Karpas-422 (cell line): ENCODE measurements around the gene MYEOV. TPM values are rescaled to one million over a fixed set of nuclear protein-coding genes. Genes with fewer than 3 reads are reported as not detected.

Experiments
- DNase-seq: peaks from one replicate; pipeline ENCODE4 v3.0.0-alpha.2; 2015
- H2AFZ ChIP-seq: fragments of 200-600 bp; sonication (generic); 2 replicates; pipeline ENCODE4 v1.6.1; 2014; ENCODE audit warnings: antibody characterized with exemption, low read length, mixed read lengths
- H3K27ac ChIP-seq: fragments of 200-600 bp; sonication (generic); 2 replicates; pipeline ENCODE4 v1.5.1; 2014; ENCODE audit warnings: mild to moderate bottlenecking, low read length, moderate library complexity
- H3K27me3 ChIP-seq: fragments of 200-600 bp; sonication (generic); 2 replicates; pipeline ENCODE4 v1.6.1; 2014; ENCODE audit warnings: low read length, mixed read lengths
- H3K36me3 ChIP-seq: fragments of 200-600 bp; sonication (generic); 2 replicates; pipeline ENCODE4 v1.6.1; 2014; ENCODE audit warnings: low read length, mixed read lengths; ENCODE audit not compliant: insufficient read depth
- H3K4me1 ChIP-seq: fragments of 200-600 bp; sonication (generic); 2 replicates; pipeline ENCODE4 v1.6.1; 2014; ENCODE audit warnings: mild to moderate bottlenecking, low read length, mixed read lengths
- H3K4me2 ChIP-seq: fragments of 200-600 bp; sonication (generic); 2 replicates; pipeline ENCODE4 v1.6.1; 2014; ENCODE audit warnings: low read length, low read depth, mild to moderate bottlenecking; ENCODE audit not compliant: poor library complexity, severe bottlenecking
- H3K4me3 ChIP-seq: fragments of 200-600 bp; sonication (generic); 2 replicates; pipeline ENCODE4 v1.5.1; 2014; ENCODE audit warnings: mild to moderate bottlenecking, antibody characterized with exemption, low read length, mixed read lengths
- H3K79me2 ChIP-seq: fragments of 200-600 bp; sonication (generic); 2 replicates; pipeline ENCODE4 v1.6.1; 2014; ENCODE audit warnings: mild to moderate bottlenecking, low read length, mixed read lengths
- H3K9ac ChIP-seq: fragments of 200-600 bp; sonication (generic); 2 replicates; pipeline ENCODE4 v1.6.0; 2014; ENCODE audit warnings: low read length
- H3K9me2 ChIP-seq: fragments of 200-600 bp; sonication (generic), shearing (Covaris generic); replicated peaks from 2 replicates; pipeline ENCODE4 v1.6.0; 2014; ENCODE audit warnings: mild to moderate bottlenecking, low read length, moderate library complexity; ENCODE audit not compliant: insufficient read depth
- H3K9me3 ChIP-seq: fragments of 300-700, 200-600 bp; sonication (generic); 2 replicates; pipeline ENCODE4 v1.6.1; 2014; ENCODE audit warnings: low read length, mixed read lengths
- H4K20me1 ChIP-seq: fragments of 200-600 bp; sonication (generic); 2 replicates; pipeline ENCODE4 v1.6.1; 2014; ENCODE audit warnings: mild to moderate bottlenecking, antibody characterized with exemption, low read length, low read depth; ENCODE audit not compliant: insufficient read depth
- total RNA-seq: library from RNA; depleted of rRNA; stranded (reverse); fragments of >200 nt; shearing (Covaris generic); gene quantifications from 2 replicates; pipeline ENCODE4 v1.2.3, GENCODE V29; 2014; ENCODE audit warnings: low replicate concordance

Gene MYEOV
- total RNA-seq, 1 experiment from 2014 or later: 0.22 TPM

DNA sequence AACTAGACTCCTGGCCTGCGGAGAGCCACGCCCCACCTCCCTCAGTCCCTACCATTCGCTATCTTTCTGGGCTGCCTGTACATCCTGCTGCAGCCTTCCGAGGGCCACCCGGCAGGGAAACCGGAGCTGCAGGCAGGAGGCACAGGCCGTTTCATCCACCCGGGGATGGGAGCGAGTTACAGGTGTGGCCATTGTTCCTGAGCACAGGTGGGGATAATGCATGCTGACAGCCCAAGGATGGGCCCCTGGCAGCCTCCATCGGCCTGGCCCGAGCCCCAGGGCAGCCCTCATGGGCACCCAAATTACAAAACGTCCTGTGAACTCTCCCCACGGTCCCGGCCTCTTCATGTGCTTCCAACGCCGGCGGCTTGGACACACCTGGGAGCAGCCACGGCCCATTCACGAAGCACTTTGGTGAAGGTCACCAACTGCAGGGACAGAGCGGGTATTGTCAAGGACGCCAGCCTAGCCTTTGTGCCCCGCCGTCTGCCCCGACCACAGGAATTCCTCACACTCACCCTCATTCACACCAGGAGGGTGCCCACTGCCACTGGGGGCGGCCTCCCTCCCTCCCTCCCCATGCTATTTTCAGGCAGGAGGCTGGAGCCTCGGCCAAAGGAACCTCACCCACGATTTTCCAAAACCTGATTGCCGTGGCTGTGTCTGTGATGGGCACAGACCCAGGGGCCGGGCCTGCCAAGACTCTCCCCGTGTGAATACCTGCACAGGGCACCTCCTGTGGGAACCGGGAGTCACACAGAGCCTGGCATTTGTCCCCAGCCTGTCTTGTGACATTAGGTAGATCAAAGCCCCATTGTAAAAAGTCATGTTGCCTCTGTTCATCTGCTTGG lies 42.1 kb upstream of the MYEOV start:
- no peak overlapping the region for H2AFZ ChIP-seq
- no peaks in the 10 kb centered on the region for H3K9me3 ChIP-seq
- no peaks in the 10 kb centered on the region for H3K36me3 ChIP-seq
- DNase-seq: no peak
- no peak overlapping the region for H3K9ac ChIP-seq
- no peaks in the 10 kb centered on the region for H3K9me2 ChIP-seq
- no peak overlapping the region for H3K4me3 ChIP-seq
- H3K79me2 ChIP-seq: no peaks in the 10 kb centered on the region
- H3K27ac ChIP-seq: no peak overlapping the region
- no peak overlapping the region for H3K4me2 ChIP-seq
- H3K27me3 ChIP-seq: no peaks in the 10 kb centered on the region
- no peaks in the 10 kb centered on the region for H3K4me1 ChIP-seq
- no peaks in the 10 kb centered on the region for H4K20me1 ChIP-seq

DNA sequence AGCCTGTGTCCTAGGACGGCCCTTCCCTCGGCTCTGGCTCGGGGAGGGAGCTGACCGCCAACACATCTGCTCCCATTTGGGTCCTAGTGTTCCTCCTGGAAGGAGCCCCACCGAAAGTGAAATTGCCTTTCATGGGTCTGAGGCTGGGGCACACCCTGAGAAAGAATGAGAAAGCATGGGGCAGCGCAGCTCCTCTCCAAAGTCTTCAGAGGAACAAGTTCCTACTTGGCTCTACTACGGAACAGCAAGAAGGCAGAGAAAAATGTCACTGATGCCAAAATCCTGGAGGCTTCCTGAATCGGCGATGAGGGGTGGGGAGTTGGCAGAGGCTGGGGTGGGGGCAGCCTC lies 41.5 kb upstream of the MYEOV start:
- Histone ChIP-seq H3K4me3 (no peak overlapping the region), H4K20me1 (no peaks in the 10 kb centered on the region), H3K36me3 (no peaks in the 10 kb centered on the region), H3K4me2 (no peak overlapping the region), H3K27me3 (no peaks in the 10 kb centered on the region), H3K27ac (no peak overlapping the region), H3K79me2 (no peaks in the 10 kb centered on the region), H3K9me3 (no peaks in the 10 kb centered on the region), H2AFZ (no peak overlapping the region), H3K4me1 (no peaks in the 10 kb centered on the region), H3K9ac (no peak overlapping the region), H3K9me2 (no peaks in the 10 kb centered on the region)
- DNase-seq: no peak

- Histone ChIP-seq H3K79me2 (no peaks in the 10 kb centered on the region), H3K9me2 (no peaks in the 10 kb centered on the region), H3K27me3 (no peaks in the 10 kb centered on the region), H4K20me1 (no peaks in the 10 kb centered on the region), H3K9me3 (no peaks in the 10 kb centered on the region), H3K9ac (no peak overlapping the region), H3K4me3 (no peak overlapping the region), H3K4me1 (no peaks in the 10 kb centered on the region), H3K27ac (no peak overlapping the region), H3K36me3 (no peaks in the 10 kb centered on the region), H2AFZ (no peak overlapping the region), H3K4me2 (no peak overlapping the region)
- no peak for DNase-seq
Observed at GRCh38 chr11:69253028-69253427, 40.9 kb upstream of the MYEOV start.

DNA sequence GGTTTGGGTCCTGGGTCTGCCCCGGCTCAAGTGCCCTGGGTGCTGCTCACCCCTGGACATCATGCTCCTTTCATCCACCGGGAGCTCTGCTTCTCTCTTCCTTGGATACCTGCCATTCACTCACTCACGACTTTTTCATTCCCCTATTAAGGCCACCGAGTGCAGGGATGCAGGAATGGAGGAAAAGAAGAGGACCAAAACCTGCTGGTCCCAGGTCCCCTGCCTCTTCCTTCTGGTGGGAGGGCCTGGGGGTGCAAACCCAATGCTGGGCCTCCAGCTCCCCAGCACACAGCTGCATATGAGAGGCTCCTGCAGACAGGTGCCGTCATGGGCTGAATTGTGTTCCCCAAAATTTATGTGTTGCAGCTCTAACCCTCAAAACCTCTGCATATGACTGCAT lies 36.8 kb upstream of the MYEOV start:
- H3K4me2 ChIP-seq: no peak overlapping the region
- H3K4me3 ChIP-seq: no peak overlapping the region
- no peak overlapping the region for H2AFZ ChIP-seq
- no peaks in the 10 kb centered on the region for H3K79me2 ChIP-seq
- H3K9me3 ChIP-seq: no peaks in the 10 kb centered on the region
- no peaks in the 10 kb centered on the region for H3K36me3 ChIP-seq
- H3K27me3 ChIP-seq: no peaks in the 10 kb centered on the region
- H3K27ac ChIP-seq: no peak overlapping the region
- no peaks in the 10 kb centered on the region for H3K4me1 ChIP-seq
- no peaks in the 10 kb centered on the region for H4K20me1 ChIP-seq
- DNase-seq: no peak
- no peaks in the 10 kb centered on the region for H3K9me2 ChIP-seq
- H3K9ac ChIP-seq: no peak overlapping the region

- Histone ChIP-seq H3K4me3 (no peak overlapping the region), H3K36me3 (no peaks in the 10 kb centered on the region), H3K9me3 (no peaks in the 10 kb centered on the region), H3K27ac (no peak overlapping the region), H2AFZ (no peak overlapping the region), H3K79me2 (no peaks in the 10 kb centered on the region), H3K9ac (no peak overlapping the region), H3K4me2 (no peak overlapping the region), H3K4me1 (no peaks in the 10 kb centered on the region), H3K27me3 (no peaks in the 10 kb centered on the region), H3K9me2 (no peaks in the 10 kb centered on the region), H4K20me1 (no peaks in the 10 kb centered on the region)
- no peak for DNase-seq
Observed at GRCh38 chr11:69257838-69258658, 35.9 kb upstream of the MYEOV start.

- H3K4me1 ChIP-seq: no peaks in the 10 kb centered on the region
- H3K4me3 ChIP-seq: no peak overlapping the region
- H2AFZ ChIP-seq: no peak overlapping the region
- H3K79me2 ChIP-seq: no peaks in the 10 kb centered on the region
- no peak overlapping the region for H3K4me2 ChIP-seq
- no peaks in the 10 kb centered on the region for H3K9me3 ChIP-seq
- DNase-seq: no peak
- H3K9me2 ChIP-seq: no peaks in the 10 kb centered on the region
- H4K20me1 ChIP-seq: no peaks in the 10 kb centered on the region
- H3K36me3 ChIP-seq: no peaks in the 10 kb centered on the region
- H3K27me3 ChIP-seq: no peaks in the 10 kb centered on the region
- no peak overlapping the region for H3K27ac ChIP-seq
- H3K9ac ChIP-seq: no peak overlapping the region
Observed at GRCh38 chr11:69259096-69259495, 34.9 kb upstream of the MYEOV start.

- Histone ChIP-seq H3K36me3 (no peaks in the 10 kb centered on the region), H3K79me2 (no peaks in the 10 kb centered on the region), H3K4me3 (no peak overlapping the region), H3K9me2 (no peaks in the 10 kb centered on the region), H3K27ac (no peak overlapping the region), H2AFZ (no peak overlapping the region), H4K20me1 (no peaks in the 10 kb centered on the region), H3K9ac (no peak overlapping the region), H3K9me3 (no peaks in the 10 kb centered on the region), H3K4me1 (no peaks in the 10 kb centered on the region), H3K4me2 (no peak overlapping the region), H3K27me3 (no peaks in the 10 kb centered on the region)
- DNase-seq: no peak
Observed at GRCh38 chr11:69260622-69261021, 33.3 kb upstream of the MYEOV start.

DNA sequence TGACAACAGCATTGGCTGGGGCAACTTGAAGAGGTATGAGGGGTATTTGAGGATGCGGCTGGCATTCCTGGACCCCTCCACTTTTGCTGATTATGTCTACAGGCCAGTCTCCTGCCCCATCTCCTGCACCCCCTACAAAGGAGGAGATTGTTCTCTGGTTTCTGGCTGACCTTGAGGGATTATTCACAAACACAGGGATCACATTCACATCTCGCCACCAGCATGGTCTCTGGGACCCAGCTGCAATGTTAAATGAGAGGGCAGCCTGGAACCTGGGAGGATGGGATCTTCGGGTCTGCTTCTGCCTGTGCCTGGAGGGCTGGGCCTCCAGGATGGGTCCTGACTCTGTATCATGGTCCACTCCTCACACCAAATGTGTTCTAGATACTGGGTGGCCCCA lies 32.8 kb upstream of the MYEOV start:
- Histone ChIP-seq H3K36me3 (no peaks in the 10 kb centered on the region), H3K4me1 (no peaks in the 10 kb centered on the region), H3K27ac (no peak overlapping the region), H3K9me3 (no peaks in the 10 kb centered on the region), H2AFZ (no peak overlapping the region), H3K4me3 (no peak overlapping the region), H3K79me2 (no peaks in the 10 kb centered on the region), H3K9me2 (no peaks in the 10 kb centered on the region), H3K4me2 (no peak overlapping the region), H3K27me3 (no peaks in the 10 kb centered on the region), H4K20me1 (no peaks in the 10 kb centered on the region), H3K9ac (no peak overlapping the region)
- DNase-seq: no peak
